Neural cell (in vitro differentiated cells): Measurements from ENCODE around the gene FERMT1. TPM values are rescaled to one million over a fixed set of nuclear protein-coding genes. Genes with fewer than 3 reads are reported as not detected.

Experiments
- H2AFZ ChIP-seq: fragments of 200-600, 300-800 bp; sonication (generic), shearing (Covaris generic); 2 replicates; pipeline ENCODE4 v1.6.0; 2014; ENCODE audit warnings: low read depth, mild to moderate bottlenecking, antibody characterized with exemption, low read length, moderate library complexity
- H3F3A ChIP-seq: fragments of 200-600 bp; shearing (Covaris generic); 2 replicates; pipeline ENCODE4 v1.6.1; 2016; ENCODE audit warnings: mild to moderate bottlenecking, moderate library complexity, mixed read lengths, antibody characterized with exemption, low read length; ENCODE audit not compliant: insufficient read depth, poor library complexity, severe bottlenecking
- H3K27ac ChIP-seq: fragments of 200-600, 300-800 bp; sonication (generic), shearing (Covaris generic); 2 replicates; pipeline ENCODE4 v1.5.1; 2014; ENCODE audit warnings: mild to moderate bottlenecking, low read length, moderate library complexity
- H3K27me3 ChIP-seq: fragments of 300-800, 200-600 bp; sonication (generic), shearing (Covaris generic); 2 replicates; pipeline ENCODE4 v1.6.0; 2014; ENCODE audit warnings: mild to moderate bottlenecking, low read depth, low read length, moderate library complexity; ENCODE audit not compliant: insufficient read depth
- H3K36me3 ChIP-seq: fragments of 300-800, 200-600 bp; sonication (generic), shearing (Covaris generic); 2 replicates; pipeline ENCODE4 v1.5.1; 2014; ENCODE audit warnings: mild to moderate bottlenecking, antibody characterized with exemption, low read length, moderate library complexity; ENCODE audit not compliant: insufficient read depth
- H3K4me2 ChIP-seq: fragments of 300-800, 200-600 bp; sonication (generic), shearing (Covaris generic); 2 replicates; pipeline ENCODE4 v1.6.0; 2014; ENCODE audit warnings: mild to moderate bottlenecking, low read length
- H3K4me3 ChIP-seq: fragments of 300-800, 200-600 bp; sonication (generic), shearing (Covaris generic); 2 replicates; pipeline ENCODE4 v1.5.1; 2014; ENCODE audit warnings: mild to moderate bottlenecking, low read length, moderate library complexity
- H3K79me2 ChIP-seq: fragments of 200-600 bp; shearing (Covaris generic); replicated peaks from 2 replicates; pipeline ENCODE4 v1.6.0; 2014; ENCODE audit warnings: mild to moderate bottlenecking, low read length, moderate library complexity; ENCODE audit not compliant: insufficient read depth
- H3K9ac ChIP-seq: fragments of 300-800, 200-600 bp; sonication (generic), shearing (Covaris generic); 2 replicates; pipeline ENCODE4 v1.6.1; 2016; ENCODE audit warnings: mild to moderate bottlenecking, low read length, mixed read lengths
- H3K9me2 ChIP-seq: fragments of 200-600 bp; shearing (Covaris generic); 2 replicates; pipeline ENCODE4 v1.6.1; 2016; ENCODE audit warnings: mild to moderate bottlenecking, low read length, mixed read lengths; ENCODE audit not compliant: insufficient read depth
- H3K9me3 ChIP-seq: fragments of 200-600, 300-800 bp; sonication (generic), shearing (Covaris generic); 2 replicates; pipeline ENCODE4 v1.6.1; 2016; ENCODE audit warnings: mild to moderate bottlenecking, mixed run types, low read length, moderate library complexity, mixed read lengths
- H4K20me1 ChIP-seq: fragments of 200-600 bp; shearing (Covaris generic); 2 replicates; pipeline ENCODE4 v1.6.1; 2016; ENCODE audit warnings: mild to moderate bottlenecking, mixed run types; ENCODE audit not compliant: insufficient read depth
- CTCF ChIP-seq: fragments of 450-650 bp; IDR thresholded peaks from 2 replicates; pipeline ENCODE4 v1.5.1; 2014; ENCODE audit warnings: antibody characterized with exemption, mild to moderate bottlenecking, moderate library complexity; ENCODE audit not compliant: poor library complexity, severe bottlenecking
- EP300 ChIP-seq: fragments of 450-650 bp; conservative IDR thresholded peaks from 2 replicates; pipeline ENCODE4 v1.6.1; 2014; ENCODE audit warnings: antibody characterized with exemption, mild to moderate bottlenecking, moderate library complexity; ENCODE audit not compliant: poor library complexity, severe bottlenecking
- EZH2 ChIP-seq: fragments of 200-600, 300-800 bp; shearing (Covaris generic), sonication (generic); IDR thresholded peaks from 2 replicates; pipeline ENCODE4 v1.6.1; 2014; ENCODE audit warnings: antibody characterized with exemption, low read length, borderline replicate concordance, mild to moderate bottlenecking; ENCODE audit not compliant: insufficient read depth, poor library complexity, severe bottlenecking
- MXI1 ChIP-seq: fragments of 450-650 bp; conservative IDR thresholded peaks from 2 replicates; pipeline ENCODE4 v1.6.1; 2014; ENCODE audit warnings: antibody characterized with exemption, mild to moderate bottlenecking; ENCODE audit not compliant: poor library complexity, severe bottlenecking
- POLR2AphosphoS5 ChIP-seq: IDR thresholded peaks from 2 replicates; pipeline ENCODE4 v1.6.1; 2012
- RAD21 ChIP-seq: fragments of 450-650 bp; conservative IDR thresholded peaks from 2 replicates; pipeline ENCODE4 v1.6.1; 2014; ENCODE audit warnings: antibody characterized with exemption, mild to moderate bottlenecking, moderate library complexity
- REST ChIP-seq: IDR thresholded peaks from 2 replicates; pipeline ENCODE4 v1.6.1; 2012; ENCODE audit warnings: borderline replicate concordance
- SMC3 ChIP-seq: fragments of 450-650 bp; conservative IDR thresholded peaks from 2 replicates; pipeline ENCODE4 v1.6.1; 2014; ENCODE audit warnings: antibody characterized with exemption, mild to moderate bottlenecking, moderate library complexity; ENCODE audit not compliant: poor library complexity
- TAF1 ChIP-seq: IDR thresholded peaks from 2 replicates; pipeline ENCODE4 v1.6.1; 2012; ENCODE audit warnings: low read depth
- polyA plus RNA-seq: library from polyadenylated mRNA; depleted of rRNA; stranded (reverse); fragments of >200 nt; gene quantifications from 2 replicates; pipeline ENCODE4 v1.2.3, GENCODE V29; 2014

The FERMT1 gene
- polyA plus RNA-seq, 1 donor from 2014 or later: not detected

GRCh38 chr20:6053776-6054688, 68.8 kb downstream of the FERMT1 start, which contains the start of gene LRRN4:
TSS of gene LRRN4 (minus strand) at chr20:6054060. CDS start at chr20:6052799, 1,261 bp downstream.
- no peak within 1 kb of the TSS for H3K4me3 ChIP-seq
- no peaks in the 10 kb centered on the region for H3K79me2 ChIP-seq
- H3K27me3 ChIP-seq: peaks cover 45% of the 10 kb centered on the region
- H2AFZ ChIP-seq: no peak within 1 kb of the TSS
- H3K9me2 ChIP-seq: no peaks in the 10 kb centered on the region
- H3K36me3 ChIP-seq: no peaks in the 10 kb centered on the region
- no peak for TF ChIP-seq SMC3
- no peak for TF ChIP-seq POLR2AphosphoS5
- TF ChIP-seq EP300: no peak
- TF ChIP-seq EZH2: no peak
- TF ChIP-seq MXI1: no peak
- TF ChIP-seq CTCF: no peak
- TF ChIP-seq REST: no peak
- TF ChIP-seq RAD21: no peak
- TF ChIP-seq TAF1: no peak
- H4K20me1 ChIP-seq: no peaks in the 10 kb centered on the region
- no peaks in the 10 kb centered on the region for H3K9me3 ChIP-seq
- H3K4me2 ChIP-seq: no peak within 1 kb of the TSS
- H3K27ac ChIP-seq: no peak within 1 kb of the TSS
- no peak within 1 kb of the TSS for H3K9ac ChIP-seq
- no peaks in the 10 kb centered on the region for H3F3A ChIP-seq

- no peak overlapping the region for H3K4me2 ChIP-seq
These were observed 69.6 kb downstream of the FERMT1 start for GRCh38 chr20:6053064-6053775.

More at GRCh38 chr20:6053064-6053775, 69.6 kb downstream of the FERMT1 start:
- Histone ChIP-seq H3K79me2 (no peaks in the 10 kb centered on the region), H3F3A (no peaks in the 10 kb centered on the region), H2AFZ (no peak overlapping the region), H3K9ac (no peak overlapping the region), H3K27ac (no peak overlapping the region), H3K4me3 (no peak overlapping the region), H3K27me3 (peaks cover 45% of the 10 kb centered on the region), H3K36me3 (no peaks in the 10 kb centered on the region), H3K9me2 (no peaks in the 10 kb centered on the region), H4K20me1 (no peaks in the 10 kb centered on the region), H3K9me3 (no peaks in the 10 kb centered on the region)
- no peak for TF ChIP-seq POLR2AphosphoS5
- TF ChIP-seq CTCF: no peak
- TF ChIP-seq REST: no peak
- TF ChIP-seq TAF1: no peak
- no peak for TF ChIP-seq EP300
- TF ChIP-seq SMC3: no peak
- no peak for TF ChIP-seq EZH2
- TF ChIP-seq RAD21: no peak
- TF ChIP-seq MXI1: no peak
